Neural progenitor cell (in vitro differentiated cells): ENCODE data around the gene ABLIM2. TPM values are rescaled to one million over a fixed set of nuclear protein-coding genes. Genes with fewer than 3 reads are reported as not detected.

Experiments used
- DNase-seq: peaks from one replicate; pipeline ENCODE4 v3.0.0-alpha.2; 2016; ENCODE audit warnings: low spot score
- H2AFZ ChIP-seq: fragments of 200-600 bp; sonication (generic); replicated peaks from 2 replicates; pipeline ENCODE4 v1.6.1; 2016; ENCODE audit warnings: antibody characterized with exemption
- H3F3A ChIP-seq: fragments of 200-600 bp; sonication (generic); 2 replicates; pipeline ENCODE4 v1.6.1; 2016; ENCODE audit warnings: antibody characterized with exemption, low read depth
- H3K27ac ChIP-seq: fragments of 200-600 bp; sonication (generic); 2 replicates; pipeline ENCODE4 v1.5.1; 2016; ENCODE audit warnings: mild to moderate bottlenecking
- H3K27me3 ChIP-seq: fragments of 200-600 bp; sonication (generic); 2 replicates; pipeline ENCODE4 v1.6.1; 2016; ENCODE audit warnings: mild to moderate bottlenecking, moderate library complexity
- H3K36me3 ChIP-seq: fragments of 200-600 bp; sonication (generic); 2 replicates; pipeline ENCODE4 v1.5.1; 2016
- H3K4me1 ChIP-seq: fragments of 200-600 bp; sonication (generic); 2 replicates; pipeline ENCODE4 v1.6.1; 2016; ENCODE audit warnings: mixed run types
- H3K4me2 ChIP-seq: fragments of 200-600 bp; sonication (generic); 2 replicates; pipeline ENCODE4 v1.6.1; 2016
- H3K4me3 ChIP-seq: fragments of 200-600 bp; sonication (generic); 2 replicates; pipeline ENCODE4 v1.5.1; 2016
- H3K79me2 ChIP-seq: fragments of 200-600 bp; sonication (generic); 2 replicates; pipeline ENCODE4 v1.6.1; 2016; ENCODE audit warnings: low read depth
- H3K9ac ChIP-seq: fragments of 200-600 bp; sonication (generic); 2 replicates; pipeline ENCODE4 v1.6.1; 2016
- H3K9me3 ChIP-seq: fragments of 200-600 bp; sonication (generic); 2 replicates; pipeline ENCODE4 v1.5.1; 2016; ENCODE audit warnings: low read depth
- H4K20me1 ChIP-seq: fragments of 200-600 bp; sonication (generic); 2 replicates; pipeline ENCODE4 v1.6.1; 2016; ENCODE audit warnings: low read depth
- H3K27ac Mint-ChIP-seq: 3 replicates; pipeline ENCODE4 v1.8.0; 2021; ENCODE audit warnings: mixed read lengths
- H3K27me3 Mint-ChIP-seq: 2 replicates; pipeline ENCODE4 v1.8.0; 2022; ENCODE audit warnings: low read depth, mild to moderate bottlenecking, inconsistent platforms, moderate library complexity, mixed read lengths; ENCODE audit not compliant: insufficient read depth
- H3K36me3 Mint-ChIP-seq: 3 replicates; pipeline ENCODE4 v1.8.0; 2021; ENCODE audit warnings: mixed read lengths
- H3K4me1 Mint-ChIP-seq: 3 replicates; pipeline ENCODE4 v1.8.0; 2021; ENCODE audit warnings: mixed read lengths
- H3K4me3 Mint-ChIP-seq: 3 replicates; pipeline ENCODE4 v1.8.0; 2021; ENCODE audit warnings: mild to moderate bottlenecking, moderate library complexity, mixed read lengths
- H3K9me3 Mint-ChIP-seq: 3 replicates; pipeline ENCODE4 v1.8.0; 2020; ENCODE audit warnings: mixed read lengths
- EZH2 ChIP-seq: fragments of 200-600 bp; sonication (generic); IDR thresholded peaks from 2 replicates; pipeline ENCODE4 v1.6.1; 2017; ENCODE audit warnings: antibody characterized with exemption, mild to moderate bottlenecking, moderate library complexity
- EZH2phosphoT487 ChIP-seq: fragments of 200-600 bp; sonication (generic); IDR thresholded peaks from 2 replicates; pipeline ENCODE4 v1.6.1; 2017; ENCODE audit warnings: antibody characterized with exemption
- total RNA-seq: library from RNA; depleted of rRNA; stranded (reverse); fragments of >200 nt; gene quantifications from 2 replicates; pipeline ENCODE4 v1.2.3, GENCODE V29; 2015; ENCODE audit warnings: low replicate concordance
- TF ChIP-seq, protein P1 (sequence below): fragments of 200-600 bp; sonication (generic); IDR thresholded peaks from 2 replicates; pipeline ENCODE4 v1.5.1; 2017; ENCODE audit warnings: antibody characterized with exemption, mild to moderate bottlenecking

The ABLIM2 gene
- total RNA-seq, 1 donor from 2014 or later = 0.24 TPM

DNA sequence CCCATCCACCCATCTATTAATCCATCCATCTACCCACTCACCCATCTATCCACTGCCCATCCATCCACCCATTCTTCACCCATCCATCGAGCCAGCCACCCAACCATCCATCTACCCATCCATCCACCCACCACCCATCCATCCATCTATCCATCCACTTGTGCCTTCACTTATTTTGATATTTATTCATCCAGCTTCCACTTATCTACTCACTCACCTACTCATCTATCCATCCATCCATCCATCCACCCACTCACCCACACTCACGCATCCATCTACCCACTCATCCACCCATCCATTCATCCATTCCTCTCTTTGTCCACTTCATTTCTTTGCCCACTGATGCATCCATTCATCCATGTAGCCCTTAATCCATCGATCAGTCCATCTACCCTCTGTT lies 146.1 kb downstream of the ABLIM2 start:
- no peaks in the 10 kb centered on the region for H3K79me2 ChIP-seq
- no peak overlapping the region for H3K9ac ChIP-seq
- H3K9me3 ChIP-seq = no peaks in the 10 kb centered on the region
- peaks cover 11% of the 10 kb centered on the region for H3K4me1 ChIP-seq
- no peaks in the 10 kb centered on the region for H3K36me3 ChIP-seq
- Mint-ChIP-seq H3K27me3 (peaks cover 8% of the 10 kb centered on the region), H3K4me1 (peaks cover 44% of the 10 kb centered on the region), H3K27ac (no peak overlapping the region), H3K36me3 (no peaks in the 10 kb centered on the region), H3K4me3 (no peak overlapping the region), H3K9me3 (no peaks in the 10 kb centered on the region)
- H3K27ac ChIP-seq = no peak overlapping the region
- no peak overlapping the region for H3K4me2 ChIP-seq
- DNase-seq = no peak
- H4K20me1 ChIP-seq = no peaks in the 10 kb centered on the region
- TF ChIP-seq EZH2phosphoT487 = no peak
- TF ChIP-seq, protein P1, sequence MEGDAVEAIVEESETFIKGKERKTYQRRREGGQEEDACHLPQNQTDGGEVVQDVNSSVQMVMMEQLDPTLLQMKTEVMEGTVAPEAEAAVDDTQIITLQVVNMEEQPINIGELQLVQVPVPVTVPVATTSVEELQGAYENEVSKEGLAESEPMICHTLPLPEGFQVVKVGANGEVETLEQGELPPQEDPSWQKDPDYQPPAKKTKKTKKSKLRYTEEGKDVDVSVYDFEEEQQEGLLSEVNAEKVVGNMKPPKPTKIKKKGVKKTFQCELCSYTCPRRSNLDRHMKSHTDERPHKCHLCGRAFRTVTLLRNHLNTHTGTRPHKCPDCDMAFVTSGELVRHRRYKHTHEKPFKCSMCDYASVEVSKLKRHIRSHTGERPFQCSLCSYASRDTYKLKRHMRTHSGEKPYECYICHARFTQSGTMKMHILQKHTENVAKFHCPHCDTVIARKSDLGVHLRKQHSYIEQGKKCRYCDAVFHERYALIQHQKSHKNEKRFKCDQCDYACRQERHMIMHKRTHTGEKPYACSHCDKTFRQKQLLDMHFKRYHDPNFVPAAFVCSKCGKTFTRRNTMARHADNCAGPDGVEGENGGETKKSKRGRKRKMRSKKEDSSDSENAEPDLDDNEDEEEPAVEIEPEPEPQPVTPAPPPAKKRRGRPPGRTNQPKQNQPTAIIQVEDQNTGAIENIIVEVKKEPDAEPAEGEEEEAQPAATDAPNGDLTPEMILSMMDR = no peak
- TF ChIP-seq EZH2 = no peak
- H3K27me3 ChIP-seq = no peaks in the 10 kb centered on the region
- no peaks in the 10 kb centered on the region for H3F3A ChIP-seq
- no peak overlapping the region for H2AFZ ChIP-seq
- no peak overlapping the region for H3K4me3 ChIP-seq

DNA sequence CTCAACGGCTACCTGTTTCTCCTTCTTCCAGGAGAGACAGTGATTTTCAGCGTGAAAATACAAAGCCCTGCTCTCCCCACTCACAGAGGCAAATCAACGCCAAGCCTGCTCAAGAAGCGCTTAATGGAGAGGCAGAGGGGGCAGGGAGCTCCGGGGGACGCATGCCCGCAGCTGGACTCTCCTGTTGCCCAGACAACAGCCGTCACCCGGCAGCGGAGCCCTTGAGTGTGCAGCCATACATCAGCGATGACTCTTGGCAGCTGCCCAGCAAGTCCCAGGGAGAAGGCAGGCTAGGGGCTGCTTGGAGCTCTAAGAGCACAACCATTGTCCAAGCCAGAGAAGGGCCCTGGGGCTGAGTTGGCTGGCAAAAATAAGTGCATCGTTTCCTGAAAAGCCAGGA lies 148.0 kb downstream of the ABLIM2 start:
- H3K27ac ChIP-seq = no peak overlapping the region
- no peaks in the 10 kb centered on the region for H3K36me3 ChIP-seq
- H4K20me1 ChIP-seq = no peaks in the 10 kb centered on the region
- H3K4me1 ChIP-seq = peaks cover 11% of the 10 kb centered on the region
- H3K79me2 ChIP-seq = no peaks in the 10 kb centered on the region
- H3F3A ChIP-seq = no peaks in the 10 kb centered on the region
- Mint-ChIP-seq H3K27me3 (peaks cover 8% of the 10 kb centered on the region), H3K27ac (peak overlapping the region; percentile 98), H3K4me3 (peak overlapping the region; percentile 73), H3K36me3 (no peaks in the 10 kb centered on the region), H3K4me1 (peaks cover 43% of the 10 kb centered on the region), H3K9me3 (no peaks in the 10 kb centered on the region)
- no peaks in the 10 kb centered on the region for H3K27me3 ChIP-seq
- H2AFZ ChIP-seq = no peak overlapping the region
- no peaks in the 10 kb centered on the region for H3K9me3 ChIP-seq
- peak; percentile 71 for DNase-seq
- no peak overlapping the region for H3K9ac ChIP-seq
- no peak for TF ChIP-seq EZH2phosphoT487
- no peak for TF ChIP-seq EZH2
- TF ChIP-seq, protein P1 = no peak
- peak overlapping the region; percentile 32 for H3K4me2 ChIP-seq
- no peak overlapping the region for H3K4me3 ChIP-seq

DNA sequence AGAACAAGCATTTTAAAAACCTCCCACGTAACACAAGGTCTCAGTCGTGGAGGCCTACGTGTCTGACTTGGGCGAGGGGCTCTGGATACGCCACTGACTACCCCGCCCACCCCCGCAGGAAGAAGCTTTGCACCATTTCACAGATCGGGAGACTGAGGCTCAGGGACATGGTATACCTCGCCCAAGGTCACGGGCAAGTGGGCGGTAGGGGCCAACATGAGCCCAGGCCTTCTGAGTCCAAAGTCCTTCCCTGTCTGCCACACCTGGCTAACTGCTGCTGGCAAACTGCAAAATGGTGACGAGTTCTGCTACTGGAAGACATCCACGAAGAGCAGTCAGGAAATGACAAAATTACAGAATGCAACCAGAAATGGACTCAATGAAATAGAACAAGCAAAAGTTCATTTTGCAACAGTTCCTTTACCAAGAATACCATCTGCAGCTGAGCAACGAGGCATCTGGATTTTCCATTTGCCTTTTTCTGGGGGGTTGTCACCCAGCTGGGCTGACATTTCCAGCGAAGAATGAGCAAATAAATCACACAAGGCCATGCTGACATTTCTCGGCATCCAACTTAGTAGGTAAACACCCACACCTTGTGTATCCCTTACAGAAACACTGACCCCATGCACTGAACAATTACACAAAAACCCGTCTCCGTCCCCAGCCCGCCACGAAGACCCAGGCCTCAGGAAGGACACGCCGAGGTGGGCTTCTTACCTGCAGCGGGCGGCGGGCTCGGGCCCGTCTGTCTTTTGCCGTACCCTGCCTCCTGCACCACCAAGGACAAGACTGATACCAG lies 148.7 kb downstream of the ABLIM2 start:
- Histone ChIP-seq H3K27ac (no peak overlapping the region), H3K4me3 (no peak overlapping the region)
- peak overlapping the region; percentile 33 for H3K4me3 Mint-ChIP-seq

More for the DNA sequence above, 148.7 kb downstream of the ABLIM2 start:
- peaks cover 7% of the 10 kb centered on the region for H3K27me3 Mint-ChIP-seq
- H3K4me1 Mint-ChIP-seq = peaks cover 40% of the 10 kb centered on the region
- Histone ChIP-seq H4K20me1 (no peaks in the 10 kb centered on the region), H3K79me2 (no peaks in the 10 kb centered on the region), H3K36me3 (no peaks in the 10 kb centered on the region), H3K27me3 (no peaks in the 10 kb centered on the region), H3K4me2 (peak overlapping the region; percentile 32), H3K4me1 (peaks cover 11% of the 10 kb centered on the region), H3K9ac (no peak overlapping the region), H3K9me3 (no peaks in the 10 kb centered on the region), H3F3A (no peaks in the 10 kb centered on the region), H2AFZ (no peak overlapping the region)
- no peak for TF ChIP-seq EZH2phosphoT487
- TF ChIP-seq, protein P1 = no peak
- no peak for TF ChIP-seq EZH2
- H3K36me3 Mint-ChIP-seq = no peaks in the 10 kb centered on the region
- no peaks in the 10 kb centered on the region for H3K9me3 Mint-ChIP-seq
- no peak for DNase-seq
- H3K27ac Mint-ChIP-seq = peak overlapping the region; percentile 98
